T-helper 2 cell treated with Interferon-gamma antibody and Interleukin-4, amounts not matched to agents 5 μg/mL and 100 μg/mL, for 36 hours (primary cell): ENCODE results near the gene CIAPIN1.
"Not testable (repeated sequence)": the region's sequence is repeated elsewhere in the genome, so short reads cannot be mapped to it uniquely, and the experiment has no call there.

ENCODE experiments used
- DNase-seq: peaks from one replicate; pipeline ENCODE4 v3.0.0; 2021; ENCODE audit warnings: low spot score
- H3K27ac Mint-ChIP-seq: one replicate; pipeline ENCODE4 v1.8.0; 2021; ENCODE audit warnings: mild to moderate bottlenecking, mixed read lengths
- H3K27me3 Mint-ChIP-seq: one replicate; pipeline ENCODE4 v1.8.0; 2021; ENCODE audit warnings: low read depth, mixed read lengths
- H3K36me3 Mint-ChIP-seq: one replicate; pipeline ENCODE4 v1.8.0; 2021; ENCODE audit warnings: low read depth, mixed read lengths
- H3K4me1 Mint-ChIP-seq: one replicate; pipeline ENCODE4 v1.8.0; 2021; ENCODE audit warnings: low read depth, mixed read lengths
- H3K4me3 Mint-ChIP-seq: one replicate; pipeline ENCODE4 v1.8.0; 2022; ENCODE audit warnings: mild to moderate bottlenecking, moderate library complexity, mixed read lengths
- H3K9me3 Mint-ChIP-seq: one replicate; pipeline ENCODE4 v1.8.0; 2021; ENCODE audit warnings: mixed read lengths

The CIAPIN1 gene

GRCh38 chr16:57413301-57413730 is 33.9 kb downstream of the CIAPIN1 start:
- no peaks in the 10 kb centered on the region for H3K9me3 Mint-ChIP-seq
- DNase-seq: no peak
- H3K4me3 Mint-ChIP-seq: no peak overlapping the region
- no peak overlapping the region for H3K27ac Mint-ChIP-seq
- peaks cover 2% of the 10 kb centered on the region for H3K27me3 Mint-ChIP-seq
- H3K36me3 Mint-ChIP-seq: no peaks in the 10 kb centered on the region
- peaks cover 11% of the 10 kb centered on the region for H3K4me1 Mint-ChIP-seq

- H3K36me3 Mint-ChIP-seq: no peaks in the 10 kb centered on the region
- no peak for DNase-seq
- H3K9me3 Mint-ChIP-seq: no peaks in the 10 kb centered on the region
- H3K4me1 Mint-ChIP-seq: peaks cover 7% of the 10 kb centered on the region
- no peak overlapping the region for H3K4me3 Mint-ChIP-seq
- no peak overlapping the region for H3K27ac Mint-ChIP-seq
- H3K27me3 Mint-ChIP-seq: no peaks in the 10 kb centered on the region
Measured at GRCh38 chr16:57412584-57412983, 34.6 kb downstream of the CIAPIN1 start.

GRCh38 chr16:57411362-57411976 is 35.7 kb downstream of the CIAPIN1 start:
- Mint-ChIP-seq H3K4me3 (no peak overlapping the region), H3K9me3 (no peaks in the 10 kb centered on the region), H3K4me1 (no peaks in the 10 kb centered on the region), H3K36me3 (no peaks in the 10 kb centered on the region), H3K27ac (no peak overlapping the region), H3K27me3 (no peaks in the 10 kb centered on the region)
- no peak for DNase-seq

GRCh38 chr16:57409870-57410587 is 37.2 kb downstream of the CIAPIN1 start:
- no peaks in the 10 kb centered on the region for H3K9me3 Mint-ChIP-seq
- DNase-seq: no peak
- H3K4me1 Mint-ChIP-seq: no peaks in the 10 kb centered on the region
- H3K4me3 Mint-ChIP-seq: no peak overlapping the region
- H3K36me3 Mint-ChIP-seq: no peaks in the 10 kb centered on the region
- H3K27me3 Mint-ChIP-seq: no peaks in the 10 kb centered on the region
- H3K27ac Mint-ChIP-seq: no peak overlapping the region

- H3K27ac Mint-ChIP-seq: no peak overlapping the region
- no peaks in the 10 kb centered on the region for H3K27me3 Mint-ChIP-seq
- H3K4me3 Mint-ChIP-seq: no peak overlapping the region
- no peaks in the 10 kb centered on the region for H3K36me3 Mint-ChIP-seq
- H3K9me3 Mint-ChIP-seq: no peaks in the 10 kb centered on the region
- DNase-seq: no peak
- H3K4me1 Mint-ChIP-seq: no peaks in the 10 kb centered on the region
Measured at GRCh38 chr16:57409065-57409464, 38.1 kb downstream of the CIAPIN1 start.

GRCh38 chr16:57407521-57408353 is 39.4 kb downstream of the CIAPIN1 start:
- Mint-ChIP-seq H3K36me3 (no peaks in the 10 kb centered on the region), H3K4me3 (no peak overlapping the region), H3K27me3 (no peaks in the 10 kb centered on the region), H3K4me1 (no peaks in the 10 kb centered on the region), H3K27ac (no peak overlapping the region), H3K9me3 (no peaks in the 10 kb centered on the region)
- no peak for DNase-seq

GRCh38 chr16:57406881-57407280 is 40.3 kb downstream of the CIAPIN1 start:
- no peak for DNase-seq
- no peaks in the 10 kb centered on the region for H3K27me3 Mint-ChIP-seq

GRCh38 chr16:57405097-57405496 is 42.1 kb downstream of the CIAPIN1 start:
- Mint-ChIP-seq H3K4me1 (no peaks in the 10 kb centered on the region), H3K27me3 (no peaks in the 10 kb centered on the region), H3K4me3 (no peak overlapping the region), H3K9me3 (no peaks in the 10 kb centered on the region), H3K36me3 (no peaks in the 10 kb centered on the region), H3K27ac (no peak overlapping the region)
- no peak for DNase-seq

More at GRCh38 chr16:57406881-57407280, 40.3 kb downstream of the CIAPIN1 start:
- Mint-ChIP-seq H3K9me3 (no peaks in the 10 kb centered on the region), H3K4me3 (no peak overlapping the region), H3K4me1 (no peaks in the 10 kb centered on the region), H3K27ac (no peak overlapping the region), H3K36me3 (no peaks in the 10 kb centered on the region)

- Mint-ChIP-seq H3K27me3 (no peaks in the 10 kb centered on the region), H3K9me3 (no peaks in the 10 kb centered on the region), H3K4me3 (no peak within 1 kb of the TSS), H3K36me3 (no peaks in the 10 kb centered on the region), H3K4me1 (no peaks in the 10 kb centered on the region), H3K27ac (no peak within 1 kb of the TSS)
- DNase-seq: no peak
Measured at GRCh38 chr16:57403965-57404817, 43.0 kb downstream of the CIAPIN1 start, which contains the start of gene CCL17. Gene CCL17 (plus strand): TSS chr16:57404767. CDS start chr16:57413933, 9,166 bp downstream.

- Mint-ChIP-seq H3K4me3 (no peak overlapping the region), H3K27ac (no peak overlapping the region), H3K4me1 (no peaks in the 10 kb centered on the region), H3K27me3 (no peaks in the 10 kb centered on the region), H3K36me3 (no peaks in the 10 kb centered on the region), H3K9me3 (no peaks in the 10 kb centered on the region)
- DNase-seq: no peak
Measured at GRCh38 chr16:57401943-57402640, 45.1 kb downstream of the CIAPIN1 start.

GRCh38 chr16:57397493-57397892 is 49.7 kb downstream of the CIAPIN1 start:
- not testable (repeated sequence) for DNase-seq, H3K27me3 Mint-ChIP-seq, H3K4me1 Mint-ChIP-seq, H3K36me3 Mint-ChIP-seq, H3K9me3 Mint-ChIP-seq, H3K4me3 Mint-ChIP-seq, H3K27ac Mint-ChIP-seq

GRCh38 chr16:57396786-57397185 is 50.4 kb downstream of the CIAPIN1 start:
- H3K4me3 Mint-ChIP-seq: no peak overlapping the region
- no peaks in the 10 kb centered on the region for H3K9me3 Mint-ChIP-seq
- no peak for DNase-seq
- no peaks in the 10 kb centered on the region for H3K36me3 Mint-ChIP-seq
- H3K4me1 Mint-ChIP-seq: no peaks in the 10 kb centered on the region
- no peaks in the 10 kb centered on the region for H3K27me3 Mint-ChIP-seq
- no peak overlapping the region for H3K27ac Mint-ChIP-seq

GRCh38 chr16:57395026-57395425 is 52.2 kb downstream of the CIAPIN1 start:
- Mint-ChIP-seq H3K27me3 (peaks cover 3% of the 10 kb centered on the region), H3K36me3 (no peaks in the 10 kb centered on the region), H3K27ac (no peak overlapping the region), H3K4me3 (no peak overlapping the region), H3K4me1 (no peaks in the 10 kb centered on the region), H3K9me3 (no peaks in the 10 kb centered on the region)
- DNase-seq: no peak
